ENCODE measurements around the gene BTF3L4.

DNA sequence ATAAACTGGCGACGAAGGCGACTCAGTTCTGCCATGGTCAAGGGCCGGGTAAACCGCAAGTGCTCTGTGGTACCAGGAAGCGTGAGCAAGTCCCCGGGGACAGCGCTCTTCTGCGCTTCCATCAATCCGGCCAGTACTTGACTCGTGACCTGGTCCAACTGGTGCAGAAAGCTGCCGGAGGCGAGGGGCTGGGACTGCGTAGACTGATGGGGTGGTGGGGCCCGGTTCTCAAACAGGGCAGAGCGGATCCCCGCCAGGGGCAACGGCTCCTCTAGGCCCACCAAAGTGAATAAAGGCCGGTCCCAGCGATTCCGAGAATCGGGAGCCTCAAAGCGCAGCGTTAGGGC, 23.3 kb upstream of the BTF3L4 start:
- TF ChIP-seq POLR2A (IDR thresholded peaks at IDR 0.05), result no peak
- TF ChIP-seq, protein P1, sequence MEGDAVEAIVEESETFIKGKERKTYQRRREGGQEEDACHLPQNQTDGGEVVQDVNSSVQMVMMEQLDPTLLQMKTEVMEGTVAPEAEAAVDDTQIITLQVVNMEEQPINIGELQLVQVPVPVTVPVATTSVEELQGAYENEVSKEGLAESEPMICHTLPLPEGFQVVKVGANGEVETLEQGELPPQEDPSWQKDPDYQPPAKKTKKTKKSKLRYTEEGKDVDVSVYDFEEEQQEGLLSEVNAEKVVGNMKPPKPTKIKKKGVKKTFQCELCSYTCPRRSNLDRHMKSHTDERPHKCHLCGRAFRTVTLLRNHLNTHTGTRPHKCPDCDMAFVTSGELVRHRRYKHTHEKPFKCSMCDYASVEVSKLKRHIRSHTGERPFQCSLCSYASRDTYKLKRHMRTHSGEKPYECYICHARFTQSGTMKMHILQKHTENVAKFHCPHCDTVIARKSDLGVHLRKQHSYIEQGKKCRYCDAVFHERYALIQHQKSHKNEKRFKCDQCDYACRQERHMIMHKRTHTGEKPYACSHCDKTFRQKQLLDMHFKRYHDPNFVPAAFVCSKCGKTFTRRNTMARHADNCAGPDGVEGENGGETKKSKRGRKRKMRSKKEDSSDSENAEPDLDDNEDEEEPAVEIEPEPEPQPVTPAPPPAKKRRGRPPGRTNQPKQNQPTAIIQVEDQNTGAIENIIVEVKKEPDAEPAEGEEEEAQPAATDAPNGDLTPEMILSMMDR (IDR thresholded peaks at IDR 0.05 in 8 of 11, conservative IDR thresholded peaks at IDR 0.05 in 3 of 11), result no peak
